HCT116 (cell line): Measurements from ENCODE around the gene ACR. TPM values are rescaled to one million over a fixed set of nuclear protein-coding genes. Genes with fewer than 3 reads are reported as not detected.

Experiments used
- ATAC-seq: fragments of 200-7000 bp; cut with Tn5 transposase; 2 replicates; pipeline ENCODE4 v1.9.1; 2020; ENCODE audit warnings: mild to moderate bottlenecking, moderate library complexity
- BruUV-seq: library from RNA; stranded (reverse); fragments of 400-500 nt; replicated peaks from 2 replicates; lab custom pipeline; 2021; lab: Mats Ljungman, UMichigan
- CTCF ChIA-PET: fragments of 300-600 bp; sonication (Branson Sonifier 250); formaldehyde crosslinking; loops from one replicate; lab custom pipeline; 2021; ENCODE audit warnings: antibody characterized with exemption; lab: Charles Lee
- POLR2A ChIA-PET: fragments of 300-600, 350-600 bp; sonication (Branson Sonifier 250); formaldehyde crosslinking; loops from one replicate; lab custom pipeline; 2021; ENCODE audit warnings: antibody characterized with exemption; lab: Charles Lee
- RAD21 ChIA-PET, 2 experiments: fragments of 300-600 bp; sonication (Branson Sonifier 250); formaldehyde crosslinking; loops; one replicate each; lab custom pipeline; 2023; ENCODE audit warnings: low total read pairs in 2 of 2; ENCODE audit not compliant: uncharacterized antibody in 2 of 2, unreplicated experiment in 2 of 2, low non-redundant PET in 1 of 2; lab: Charles Lee
- DNase-seq: peaks from one replicate; pipeline ENCODE4 v3.0.0-alpha.2; 2010; ENCODE audit warnings: low read depth, low spot score
- H2AFZ ChIP-seq: fragments of 200-600 bp; shearing (Covaris generic), sonication (generic); 2 replicates; pipeline ENCODE4 v1.6.1; 2017; ENCODE audit warnings: low read depth, mixed run types, mixed read lengths, antibody characterized with exemption, low read length; ENCODE audit not compliant: poor library complexity, severe bottlenecking
- H3K27ac ChIP-seq: 2 replicates; pipeline ENCODE4 v1.5.1; 2012; ENCODE audit warnings: low read depth, low read length
- H3K27me3 ChIP-seq: fragments of 200-600 bp; sonication (generic); 2 replicates; pipeline ENCODE4 v1.6.1; 2016; ENCODE audit warnings: mixed run types, low read length, mixed read lengths; ENCODE audit not compliant: insufficient read depth
- H3K36me3 ChIP-seq, 2 experiments: fragments of 200-500 bp in 1 of 2; fragments of 200-600 bp in 1 of 2; sonication (Bioruptor generic) in 1 of 2; sonication (generic) in 1 of 2; 2 replicates each; pipeline versions ENCODE4 v1.5.1 to v1.6.1; 2014 to 2016; ENCODE audit warnings: low read length in 2 of 2, inconsistent platforms in 1 of 2, mixed read lengths in 1 of 2, mixed run types in 1 of 2; ENCODE audit not compliant: insufficient read depth in 2 of 2, control insufficient read depth in 1 of 2
- H3K4me1 ChIP-seq, 2 experiments: fragments of 200-600 bp in 1 of 2; sonication (generic) in 1 of 2; 2 replicates each; pipeline versions ENCODE4 v1.5.1 to v1.6.1; 2012 to 2017; ENCODE audit warnings: low read length in 2 of 2, inconsistent platforms in 1 of 2, mild to moderate bottlenecking in 1 of 2, mixed read lengths in 1 of 2, mixed run types in 1 of 2, moderate library complexity in 1 of 2; ENCODE audit not compliant: insufficient read depth in 2 of 2, control insufficient read depth in 1 of 2
- H3K4me2 ChIP-seq: fragments of 200-600 bp; sonication (generic); 2 replicates; pipeline ENCODE4 v1.6.1; 2017; ENCODE audit warnings: mixed run types, low read length, mixed read lengths
- H3K4me3 ChIP-seq, 2 experiments: fragments of 200-600 bp in 1 of 2; sonication (generic) in 1 of 2; replicated peaks in 1 of 2; 2 replicates each; pipeline ENCODE4 v1.5.1; 2011 to 2016; ENCODE audit warnings: low read length in 2 of 2, control low read depth in 1 of 2, low read depth in 1 of 2, mild to moderate bottlenecking in 1 of 2, mixed read lengths in 1 of 2, mixed run types in 1 of 2
- H3K79me2 ChIP-seq: fragments of 200-600 bp; sonication (generic); 2 replicates; pipeline ENCODE4 v1.6.1; 2017; ENCODE audit warnings: mild to moderate bottlenecking, mixed run types, low read length, moderate library complexity, mixed read lengths; ENCODE audit not compliant: insufficient read depth
- H3K9ac ChIP-seq: fragments of 200-600 bp; sonication (generic); 2 replicates; pipeline ENCODE4 v1.6.1; 2016; ENCODE audit warnings: low read length, mixed read lengths
- H3K9me2 ChIP-seq: fragments of 200-600 bp; sonication (generic), shearing (Covaris generic); 2 replicates; pipeline ENCODE4 v1.6.1; 2017; ENCODE audit warnings: mixed run types, mild to moderate bottlenecking, moderate library complexity; ENCODE audit not compliant: insufficient read depth
- H3K9me3 ChIP-seq, 2 experiments: fragments of 200-500 bp in 1 of 2; fragments of 200-600 bp in 1 of 2; sonication (Bioruptor generic) in 1 of 2; sonication (generic) in 1 of 2; 2 replicates each; pipeline ENCODE4 v1.6.1; 2014 to 2017; ENCODE audit warnings: low read length in 2 of 2, mixed read lengths in 2 of 2, inconsistent platforms in 1 of 2, low read depth in 1 of 2, mild to moderate bottlenecking in 1 of 2, mixed run types in 1 of 2, moderate library complexity in 1 of 2; ENCODE audit not compliant: control insufficient read depth in 1 of 2, insufficient read depth in 1 of 2
- H4K20me1 ChIP-seq: fragments of 200-600 bp; sonication (generic), shearing (Covaris generic); 2 replicates; pipeline ENCODE4 v1.6.1; 2017; ENCODE audit warnings: mixed run types, mild to moderate bottlenecking, moderate library complexity; ENCODE audit not compliant: insufficient read depth
- ATF3 ChIP-seq: IDR thresholded peaks from 2 replicates; pipeline ENCODE4 v1.6.1; 2012
- CBX3 ChIP-seq: IDR thresholded peaks from 2 replicates; pipeline ENCODE4 v1.6.1; 2012; ENCODE audit warnings: low read depth
- CEBPB ChIP-seq: IDR thresholded peaks from 2 replicates; pipeline ENCODE4 v1.6.1; 2012; ENCODE audit warnings: low read depth
- CTCF ChIP-seq, 3 experiments: fragments of 200-600 bp in 1 of 3; sonication (generic) in 1 of 3; IDR thresholded peaks in 2 of 3; conservative IDR thresholded peaks in 1 of 3; 2 replicates each; pipeline ENCODE4 v1.5.1; 2012 to 2017; ENCODE audit warnings: low read depth in 2 of 3, low read length in 2 of 3, antibody characterized with exemption in 1 of 3, borderline replicate concordance in 1 of 3, control low read depth in 1 of 3, mild to moderate bottlenecking in 1 of 3, mixed read lengths in 1 of 3, mixed run types in 1 of 3, moderate library complexity in 1 of 3; ENCODE audit not compliant: insufficient read depth in 1 of 3
- EGR1 ChIP-seq: IDR thresholded peaks from 2 replicates; pipeline ENCODE4 v1.6.1; 2012; ENCODE audit warnings: low read depth
- ELF1 ChIP-seq: IDR thresholded peaks from 2 replicates; pipeline ENCODE4 v1.6.1; 2012; ENCODE audit warnings: low read depth, borderline replicate concordance
- EZH2 ChIP-seq: fragments of 200-600 bp; sonication (generic); IDR thresholded peaks from 2 replicates; pipeline ENCODE4 v1.6.1; 2017; ENCODE audit warnings: antibody characterized with exemption, mixed run types
- JUND ChIP-seq: IDR thresholded peaks from 2 replicates; pipeline ENCODE4 v1.6.1; 2012
- POLR2A ChIP-seq: IDR thresholded peaks from 2 replicates; pipeline ENCODE4 v1.7.0; 2011; ENCODE audit warnings: borderline replicate concordance; ENCODE audit not compliant: insufficient read depth, insufficient read length; ENCODE audit errors: extremely low read depth
- POLR2AphosphoS5 ChIP-seq: IDR thresholded peaks from 2 replicates; pipeline ENCODE4 v1.6.1; 2011; ENCODE audit warnings: mild to moderate bottlenecking, low read depth, low read length, moderate library complexity
- RAD21 ChIP-seq: IDR thresholded peaks from 2 replicates; pipeline ENCODE4 v1.6.1; 2012; ENCODE audit warnings: low read depth, mild to moderate bottlenecking
- SP1 ChIP-seq: IDR thresholded peaks from 2 replicates; pipeline ENCODE4 v1.6.1; 2012; ENCODE audit warnings: low read depth
- TCF7L2 ChIP-seq: IDR thresholded peaks from 2 replicates; pipeline ENCODE4 v1.7.0; 2011; ENCODE audit warnings: borderline replicate concordance, inconsistent platforms; ENCODE audit not compliant: insufficient read depth, insufficient read length; ENCODE audit errors: extremely low read depth
- YY1 ChIP-seq: IDR thresholded peaks from 2 replicates; pipeline ENCODE4 v1.6.1; 2011; ENCODE audit warnings: low read length, low read depth, moderate library complexity, mild to moderate bottlenecking; ENCODE audit not compliant: insufficient replicate concordance; ENCODE audit errors: extremely low read depth
- ZBTB33 ChIP-seq: IDR thresholded peaks from 2 replicates; pipeline ENCODE4 v1.6.1; 2011; ENCODE audit warnings: mild to moderate bottlenecking, low read length, moderate library complexity; ENCODE audit not compliant: insufficient replicate concordance; ENCODE audit errors: extremely low read depth
- ZFX ChIP-seq: fragments of 450-650 bp; IDR thresholded peaks from 2 replicates; pipeline ENCODE4 v1.6.1; 2017
- ZNF274 ChIP-seq: fragments of 200-500 bp; sonication (Bioruptor generic); IDR thresholded peaks from 2 replicates; pipeline ENCODE4 v1.6.1; 2014; ENCODE audit warnings: mild to moderate bottlenecking, low read depth, low read length, inconsistent platforms
- intact Hi-C: fragments of 100-400 bp; cut with micrococcal nuclease; formaldehyde crosslinking; loops from 2 replicates; pipeline ENCODE4 v1.10.0; 2022
- total RNA-seq: library from RNA; stranded (reverse); gene quantifications from one replicate; pipeline ENCODE4 v1.2.1, GENCODE V29; 2021; ENCODE audit not compliant: unreplicated experiment
- TF ChIP-seq, protein P1 (sequence below): IDR thresholded peaks from 2 replicates; pipeline ENCODE4 v1.6.1; 2012
- TF ChIP-seq, protein P2 (sequence below): IDR thresholded peaks from 2 replicates; pipeline ENCODE4 v1.6.1; 2012; ENCODE audit warnings: low read depth

Gene ACR
- total RNA-seq, 1 experiment from 2014 or later, result 1.5 TPM

- no peaks in the 10 kb centered on the region for H3K36me3 ChIP-seq
- ATAC-seq, result no peak
- no peaks in the 10 kb centered on the region for H3K79me2 ChIP-seq
- ChIA-PET CTCF (no interaction called here), POLR2A (no interaction called here), RAD21 (no interaction called here)
- no peak overlapping the region for H3K4me3 ChIP-seq
- no peak overlapping the region for H3K4me2 ChIP-seq
- H4K20me1 ChIP-seq, result no peaks in the 10 kb centered on the region
- intact Hi-C loops, result no loop called here
- H3K4me1 ChIP-seq, result no peaks in the 10 kb centered on the region
- H2AFZ ChIP-seq, result no peak overlapping the region
- BruUV-seq, result no TSS peak
- H3K9ac ChIP-seq, result no peak overlapping the region
- TF ChIP-seq, protein P1, sequence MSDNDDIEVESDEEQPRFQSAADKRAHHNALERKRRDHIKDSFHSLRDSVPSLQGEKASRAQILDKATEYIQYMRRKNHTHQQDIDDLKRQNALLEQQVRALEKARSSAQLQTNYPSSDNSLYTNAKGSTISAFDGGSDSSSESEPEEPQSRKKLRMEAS, result no peak
- TF ChIP-seq TCF7L2 (no peak), ELF1 (no peak), RAD21 (no peak), POLR2AphosphoS5 (no peak), SP1 (no peak), EGR1 (no peak), ZNF274 (no peak), EZH2 (no peak), CEBPB (no peak), ATF3 (no peak), POLR2A (no peak), CTCF (IDR thresholded peaks at IDR 0.05 in 2 of 3, conservative IDR thresholded peaks at IDR 0.05 in 1 of 3; ENCODE audit: borderline replicate concordance in 1 of 3, insufficient read depth in 1 of 3, low read depth in 2 of 3, low read length in 2 of 3) (no peak), JUND (no peak), CBX3 (no peak), ZBTB33 (no peak), ZFX (no peak), YY1 (no peak)
- TF ChIP-seq, protein P2, sequence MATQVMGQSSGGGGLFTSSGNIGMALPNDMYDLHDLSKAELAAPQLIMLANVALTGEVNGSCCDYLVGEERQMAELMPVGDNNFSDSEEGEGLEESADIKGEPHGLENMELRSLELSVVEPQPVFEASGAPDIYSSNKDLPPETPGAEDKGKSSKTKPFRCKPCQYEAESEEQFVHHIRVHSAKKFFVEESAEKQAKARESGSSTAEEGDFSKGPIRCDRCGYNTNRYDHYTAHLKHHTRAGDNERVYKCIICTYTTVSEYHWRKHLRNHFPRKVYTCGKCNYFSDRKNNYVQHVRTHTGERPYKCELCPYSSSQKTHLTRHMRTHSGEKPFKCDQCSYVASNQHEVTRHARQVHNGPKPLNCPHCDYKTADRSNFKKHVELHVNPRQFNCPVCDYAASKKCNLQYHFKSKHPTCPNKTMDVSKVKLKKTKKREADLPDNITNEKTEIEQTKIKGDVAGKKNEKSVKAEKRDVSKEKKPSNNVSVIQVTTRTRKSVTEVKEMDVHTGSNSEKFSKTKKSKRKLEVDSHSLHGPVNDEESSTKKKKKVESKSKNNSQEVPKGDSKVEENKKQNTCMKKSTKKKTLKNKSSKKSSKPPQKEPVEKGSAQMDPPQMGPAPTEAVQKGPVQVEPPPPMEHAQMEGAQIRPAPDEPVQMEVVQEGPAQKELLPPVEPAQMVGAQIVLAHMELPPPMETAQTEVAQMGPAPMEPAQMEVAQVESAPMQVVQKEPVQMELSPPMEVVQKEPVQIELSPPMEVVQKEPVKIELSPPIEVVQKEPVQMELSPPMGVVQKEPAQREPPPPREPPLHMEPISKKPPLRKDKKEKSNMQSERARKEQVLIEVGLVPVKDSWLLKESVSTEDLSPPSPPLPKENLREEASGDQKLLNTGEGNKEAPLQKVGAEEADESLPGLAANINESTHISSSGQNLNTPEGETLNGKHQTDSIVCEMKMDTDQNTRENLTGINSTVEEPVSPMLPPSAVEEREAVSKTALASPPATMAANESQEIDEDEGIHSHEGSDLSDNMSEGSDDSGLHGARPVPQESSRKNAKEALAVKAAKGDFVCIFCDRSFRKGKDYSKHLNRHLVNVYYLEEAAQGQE, result no peak
- no peak overlapping the region for H3K27ac ChIP-seq
- no peaks in the 10 kb centered on the region for H3K27me3 ChIP-seq
- H3K9me3 ChIP-seq, result no peaks in the 10 kb centered on the region
- no peaks in the 10 kb centered on the region for H3K9me2 ChIP-seq
- DNase-seq, result no peak
Observed at GRCh38 chr22:50739279-50739691, 1.3 kb downstream of the ACR start.
